ENCODE data around the gene BLNK. TPM values are rescaled to one million over a fixed set of nuclear protein-coding genes. Genes with fewer than 3 reads are reported as not detected.

Gene BLNK
- total and polyA plus RNA-seq, 4 donors: 4.1 to 18.7 (median 6.4) TPM

DNA sequence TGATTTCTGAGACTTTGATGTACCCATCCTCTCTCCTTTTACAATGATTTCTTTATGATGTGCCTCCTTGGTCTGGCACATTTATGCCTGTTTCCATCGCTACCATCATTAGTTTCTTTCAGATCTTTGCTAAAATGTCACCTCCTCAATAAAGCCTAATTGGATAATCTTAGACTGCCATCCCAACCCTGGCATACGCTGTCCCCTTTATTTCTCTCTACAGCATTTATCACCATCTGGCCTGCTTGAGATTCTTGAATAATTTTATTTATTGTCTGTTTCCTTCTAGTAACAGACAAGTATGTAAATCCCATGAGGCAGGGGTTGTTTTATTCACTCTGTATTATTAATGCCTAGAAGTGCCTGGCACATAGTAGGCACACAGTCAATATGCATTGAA, 26.1 kb upstream of the BLNK start:
- H3K4me3 ChIP-seq: no peak overlapping the region
- no peaks in the 10 kb centered on the region for H3K36me3 ChIP-seq (ENCODE audit: control insufficient read depth in 4 of 4, insufficient read depth in 4 of 4, low read length in 4 of 4)
- H3K27ac ChIP-seq (ENCODE audit: low read depth in 1 of 2, low read length in 1 of 2): no peak overlapping the region
- no peak overlapping the region for H3K9ac ChIP-seq (ENCODE audit: insufficient read depth in 1 of 2, low read length in 2 of 2)
- H3K4me1 ChIP-seq (ENCODE audit: control insufficient read depth in 5 of 5, insufficient read depth in 5 of 5, low read length in 5 of 5): peaks cover 0 to 5% (median 0%) of the 10 kb centered on the region in 5 donors
- TF ChIP-seq CTCF (IDR thresholded peaks at IDR 0.05; ENCODE audit: control extremely low read depth, extremely low read depth): no peak
- no peaks in the 10 kb centered on the region for H3K9me3 ChIP-seq (ENCODE audit: control insufficient read depth in 4 of 4, insufficient read depth in 3 of 4, low read length in 3 of 4)
- H3K27me3 ChIP-seq (ENCODE audit: control insufficient read depth in 3 of 3, insufficient read depth in 3 of 3, low read length in 2 of 3): no peaks in the 10 kb centered on the region
- WGBS, 2 donors: 95 to 100% methylated on average over 2 of the region's 2 CpGs
- DNase-seq (no peak), ATAC-seq (ENCODE audit: insufficient read depth, low FRiP score) (no peak)

DNA sequence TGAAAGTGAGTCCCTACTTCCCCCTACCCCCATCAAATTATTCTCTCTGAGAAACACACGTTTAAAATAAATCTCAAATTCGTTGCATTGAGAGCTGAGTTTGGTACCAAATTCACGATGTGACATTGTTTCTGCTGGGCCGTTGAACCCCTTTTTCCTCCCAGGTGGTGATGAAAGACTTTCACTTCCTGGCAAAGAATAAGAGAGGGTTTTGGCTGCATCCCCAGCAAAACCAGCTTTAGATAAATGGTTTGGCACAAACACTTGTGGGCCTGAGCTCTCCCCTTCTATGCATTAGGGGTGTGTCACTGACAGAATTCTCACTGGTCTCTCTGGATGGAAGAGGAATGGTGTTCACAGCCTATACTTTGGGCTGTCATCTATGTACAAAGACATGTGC, 24.1 kb upstream of the BLNK start:
- no peak overlapping the region for H3K4me3 ChIP-seq
- DNase-seq: no peak
- H3K9me3 ChIP-seq (ENCODE audit: control insufficient read depth in 4 of 4, insufficient read depth in 3 of 4, low read length in 3 of 4): no peaks in the 10 kb centered on the region
- 12 to 25% methylated on average over 4 of the region's 4 CpGs for WGBS, 2 donors
- H3K27ac ChIP-seq (ENCODE audit: low read depth in 1 of 2, low read length in 1 of 2): no peak overlapping the region
- no peak for TF ChIP-seq CTCF (IDR thresholded peaks at IDR 0.05; ENCODE audit: control extremely low read depth, extremely low read depth)
- no peaks in the 10 kb centered on the region for H3K27me3 ChIP-seq (ENCODE audit: control insufficient read depth in 3 of 3, insufficient read depth in 3 of 3, low read length in 2 of 3)
- no peaks in the 10 kb centered on the region for H3K4me1 ChIP-seq (ENCODE audit: control insufficient read depth in 5 of 5, insufficient read depth in 5 of 5, low read length in 5 of 5)
- no peak overlapping the region for H3K9ac ChIP-seq (ENCODE audit: insufficient read depth in 1 of 2, low read length in 2 of 2)
- ATAC-seq (ENCODE audit: insufficient read depth, low FRiP score): no peak
- no peaks in the 10 kb centered on the region for H3K36me3 ChIP-seq (ENCODE audit: control insufficient read depth in 4 of 4, insufficient read depth in 4 of 4, low read length in 4 of 4)

DNA sequence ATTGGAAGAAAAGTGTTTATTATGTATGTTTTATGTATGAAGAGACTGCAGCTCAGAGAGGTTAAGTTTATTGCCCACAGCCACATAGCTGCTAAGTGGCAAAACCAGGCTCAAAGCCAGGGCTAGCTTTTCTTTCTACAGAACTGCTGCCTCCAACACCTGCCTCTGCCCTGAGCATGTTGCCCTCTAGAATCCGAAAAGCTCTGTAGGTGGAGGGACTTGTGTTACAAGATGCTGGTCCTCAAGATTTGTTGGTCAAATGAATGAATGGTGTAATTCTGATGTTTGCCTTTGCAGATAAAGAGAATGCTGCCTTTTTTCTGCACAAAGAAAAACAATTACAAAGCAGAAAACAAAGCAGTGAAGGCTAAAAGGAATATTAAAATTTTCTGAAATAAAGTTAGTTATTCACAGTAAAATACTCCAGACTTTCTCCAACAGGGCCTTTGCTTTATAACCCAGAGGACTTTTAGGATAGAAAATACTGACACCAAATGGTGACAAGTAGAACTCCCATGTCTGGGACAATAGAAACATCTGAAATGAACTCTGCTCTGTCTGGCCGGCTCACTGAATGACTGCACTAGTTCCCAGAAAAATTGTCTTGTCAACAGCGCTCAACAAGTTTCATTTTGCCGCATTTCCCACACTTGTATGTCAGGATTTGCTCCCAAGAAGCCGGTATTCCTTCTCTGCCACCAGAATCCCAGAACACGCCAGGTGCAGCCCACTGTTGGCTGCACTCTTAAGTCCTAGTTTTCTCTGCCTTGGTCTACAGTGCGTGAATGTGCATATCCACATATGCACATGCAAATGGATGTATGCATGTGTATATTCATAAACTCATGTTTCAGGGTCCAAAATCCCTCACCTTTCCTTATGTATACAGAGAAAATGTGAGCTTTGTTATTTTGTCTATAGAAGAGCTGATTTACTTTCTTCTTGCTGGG, 21.9 kb upstream of the BLNK start:
- no peak overlapping the region for H3K9ac ChIP-seq (ENCODE audit: insufficient read depth in 1 of 2, low read length in 2 of 2)
- peaks cover 0 to under 1% (median 0%) of the 10 kb centered on the region in 5 donors for H3K4me1 ChIP-seq (ENCODE audit: control insufficient read depth in 5 of 5, insufficient read depth in 5 of 5, low read length in 5 of 5)
- H3K27me3 ChIP-seq (ENCODE audit: control insufficient read depth in 3 of 3, insufficient read depth in 3 of 3, low read length in 2 of 3): no peaks in the 10 kb centered on the region
- no peak for ATAC-seq (ENCODE audit: insufficient read depth, low FRiP score)
- DNase-seq: peak; percentile 35 to 75 (median 70)
- H3K4me3 ChIP-seq: no peak overlapping the region
- no peaks in the 10 kb centered on the region for H3K36me3 ChIP-seq (ENCODE audit: control insufficient read depth in 4 of 4, insufficient read depth in 4 of 4, low read length in 4 of 4)
- peak; percentile 35 for TF ChIP-seq CTCF (IDR thresholded peaks at IDR 0.05; ENCODE audit: control extremely low read depth, extremely low read depth)
- no peak overlapping the region for H3K27ac ChIP-seq (ENCODE audit: low read depth in 1 of 2, low read length in 1 of 2)
- no peaks in the 10 kb centered on the region for H3K9me3 ChIP-seq (ENCODE audit: control insufficient read depth in 4 of 4, insufficient read depth in 3 of 4, low read length in 3 of 4)
- 47 to 56% methylated on average over 7 of the region's 7 CpGs for WGBS, 2 donors

Data from lung (tissue), 12 donors.